Glomerular visceral epithelial cell (primary cell): ENCODE results near the gene OR7C1.
A peak's percentile ranks its signal among the peaks of the same experiment; 100 is the strongest.
"Not testable (repeated sequence)": the region's sequence is repeated elsewhere in the genome, so short reads cannot be mapped to it uniquely, and the experiment has no call there.

Experiments
- DNase-seq: peaks from one replicate; pipeline ENCODE4 v3.0.0-alpha.2; 2016; ENCODE audit errors: extremely low spot score

Gene OR7C1

DNA sequence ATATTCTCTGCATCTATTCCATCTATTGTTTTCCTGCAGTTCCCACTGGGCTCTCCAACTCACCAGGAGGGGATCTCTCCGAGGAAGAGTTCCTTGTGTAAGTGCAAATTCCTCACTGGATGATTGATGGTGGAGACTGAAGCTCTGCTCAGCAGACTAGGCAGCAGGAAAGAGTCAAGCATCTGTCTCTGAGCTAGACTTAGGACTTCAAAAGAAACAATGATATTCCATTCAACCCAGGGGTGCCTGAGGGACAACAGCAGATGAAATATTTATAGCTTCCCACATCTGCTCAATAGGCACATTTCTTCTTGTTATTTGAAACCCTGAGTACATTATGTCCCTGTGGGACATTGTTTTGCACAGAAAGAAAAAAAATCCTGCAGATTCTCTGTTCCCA is at the start of gene OR7C1, which contains the start of gene OR7A5:
Gene OR7C1, minus strand, starts transcription at position 175 of the 400 bp plus-strand sequence. CDS start 35,049 bp downstream, outside the sequence.
Gene OR7A5, minus strand, starts transcription at position 175 of the 400 bp plus-strand sequence. CDS start 6,944 bp downstream, outside the sequence.
- no peak for DNase-seq

GRCh38 chr19:14871619-14872230 is 36.7 kb upstream of the OR7C1 start:
- no peak for DNase-seq

- DNase-seq, result no peak
These were observed 33.5 kb upstream of the OR7C1 start for GRCh38 chr19:14868497-14868896.

GRCh38 chr19:14848822-14849221 is 13.8 kb upstream of the OR7C1 start, which contains the start of gene OR7A10:
Gene OR7A10 (minus strand): TSS chr19:14848922. CDS start chr19:14841877, 7,045 bp downstream.
- no peak for DNase-seq

- DNase-seq, result no peak
These were observed 8.6 kb upstream of the OR7C1 start for GRCh38 chr19:14843578-14843977.

DNA sequence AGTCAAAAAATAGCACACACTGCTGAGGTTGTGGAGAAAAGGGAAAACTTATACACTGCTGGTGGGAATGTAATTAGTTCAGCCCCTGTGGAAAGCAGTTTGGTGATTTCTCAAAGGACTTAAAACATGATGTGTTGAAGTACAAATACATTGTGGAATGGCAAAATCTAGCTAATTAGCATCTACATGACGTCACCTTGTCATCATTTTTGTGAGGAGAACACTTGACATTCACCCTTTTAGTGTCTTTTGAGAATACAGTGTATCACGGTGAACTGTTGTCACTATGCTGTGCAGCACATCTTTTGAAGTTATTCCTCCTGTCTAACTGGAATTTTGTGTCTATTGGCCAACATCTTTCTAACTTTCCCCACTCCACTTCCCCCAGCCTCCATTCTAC is 8.2 kb upstream of the OR7C1 start:
- DNase-seq, result no peak

- DNase-seq, result no peak
These were observed 5.2 kb upstream of the OR7C1 start for GRCh38 chr19:14840206-14840605.

DNA sequence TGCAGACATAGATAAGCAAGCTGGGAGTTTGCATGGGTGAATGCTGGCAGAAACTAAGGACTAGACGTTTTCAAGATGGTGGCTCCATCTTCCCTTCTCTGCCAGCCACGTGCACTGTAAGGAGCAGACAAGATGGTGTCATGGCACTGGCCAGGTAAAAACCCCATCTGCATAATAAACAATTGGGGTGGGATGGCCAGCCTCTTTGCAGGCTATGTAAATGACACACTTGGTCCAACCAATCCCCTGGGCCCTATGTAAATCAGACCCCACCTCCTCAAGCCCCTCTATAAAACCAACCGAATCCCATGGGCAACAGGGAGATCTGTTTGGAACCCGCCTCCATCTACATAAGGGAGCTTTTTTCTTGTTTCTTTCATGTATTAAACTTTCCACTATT is 2.4 kb upstream of the OR7C1 start:
- no peak for DNase-seq

GRCh38 chr19:14830702-14831101 is 4.3 kb downstream of the OR7C1 start:
- peak; percentile 3 for DNase-seq

- no peak for DNase-seq
These were observed 9.0 kb downstream of the OR7C1 start for GRCh38 chr19:14826006-14826405.

DNA sequence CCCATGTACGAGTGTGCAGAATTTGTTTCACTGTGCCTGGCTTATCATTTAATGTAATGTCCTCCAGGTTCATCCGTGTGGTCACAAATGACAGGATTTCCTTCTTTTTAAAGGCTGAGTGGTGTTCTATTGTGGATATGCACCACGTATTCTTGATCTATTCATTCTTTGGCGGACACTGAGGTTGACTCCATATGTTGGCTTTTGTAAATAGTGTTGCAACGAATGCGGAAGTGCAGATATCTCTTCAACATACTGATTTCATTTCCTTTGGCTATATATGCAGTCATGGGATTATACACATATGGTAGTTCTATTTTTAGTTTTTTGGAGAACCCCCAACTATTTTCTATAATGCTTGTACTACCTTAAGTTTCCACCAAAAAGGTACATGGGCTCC is 13.0 kb downstream of the OR7C1 start:
- no peak for DNase-seq

GRCh38 chr19:14818588-14818987 is 16.4 kb downstream of the OR7C1 start:
- DNase-seq, result no peak

- no peak for DNase-seq
These were observed 17.9 kb downstream of the OR7C1 start for GRCh38 chr19:14817052-14817451.

- no peak for DNase-seq
These were observed 19.9 kb downstream of the OR7C1 start for GRCh38 chr19:14814982-14815652.

- no peak for DNase-seq
These were observed 25.5 kb downstream of the OR7C1 start for GRCh38 chr19:14809272-14810057.

DNA sequence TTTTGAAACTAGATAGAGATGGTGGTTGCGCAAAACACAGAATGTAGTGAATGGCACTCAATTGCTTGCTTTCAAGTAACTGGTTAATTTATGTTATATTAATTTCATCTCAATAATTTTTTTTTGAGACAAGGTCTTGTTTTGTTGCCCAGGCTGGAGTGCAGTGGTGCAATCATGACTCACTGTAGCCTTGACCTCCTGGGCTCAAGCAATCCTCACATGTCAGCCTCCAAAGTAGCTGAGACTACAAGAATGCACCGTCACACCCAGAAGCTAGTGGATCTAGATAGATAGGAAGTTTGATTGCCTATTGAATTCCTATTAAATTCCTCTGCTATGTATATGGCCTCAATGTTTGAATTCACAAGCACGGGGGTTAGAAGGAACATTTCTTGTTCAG is 30.2 kb downstream of the OR7C1 start:
- DNase-seq, result no peak

- no peak for DNase-seq
These were observed 36.2 kb downstream of the OR7C1 start for GRCh38 chr19:14798760-14799159.

GRCh38 chr19:14796021-14796420 is 39.0 kb downstream of the OR7C1 start:
- DNase-seq, result no peak

GRCh38 chr19:14795078-14795721 is 39.8 kb downstream of the OR7C1 start:
- no peak for DNase-seq

DNA sequence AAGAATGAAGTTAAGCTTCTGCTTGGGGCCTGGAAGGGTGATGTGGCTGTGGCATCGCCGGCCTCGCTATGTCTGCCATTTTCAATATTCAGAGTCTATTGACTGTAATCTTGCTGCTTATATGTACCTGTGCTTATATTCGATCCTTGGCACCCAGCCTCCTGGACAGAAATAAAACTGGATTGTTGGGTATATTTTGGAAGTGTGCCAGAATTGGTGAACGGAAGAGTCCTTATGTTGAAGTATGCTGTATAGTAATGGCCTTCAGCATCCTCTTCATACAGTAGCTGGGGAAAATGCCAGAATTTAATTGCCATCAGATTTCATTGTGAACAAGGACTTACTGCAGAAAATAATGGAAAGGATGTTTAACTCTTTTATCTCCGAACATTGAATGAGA is 42.7 kb downstream of the OR7C1 start:
- DNase-seq, result not testable (repeated sequence)

DNA sequence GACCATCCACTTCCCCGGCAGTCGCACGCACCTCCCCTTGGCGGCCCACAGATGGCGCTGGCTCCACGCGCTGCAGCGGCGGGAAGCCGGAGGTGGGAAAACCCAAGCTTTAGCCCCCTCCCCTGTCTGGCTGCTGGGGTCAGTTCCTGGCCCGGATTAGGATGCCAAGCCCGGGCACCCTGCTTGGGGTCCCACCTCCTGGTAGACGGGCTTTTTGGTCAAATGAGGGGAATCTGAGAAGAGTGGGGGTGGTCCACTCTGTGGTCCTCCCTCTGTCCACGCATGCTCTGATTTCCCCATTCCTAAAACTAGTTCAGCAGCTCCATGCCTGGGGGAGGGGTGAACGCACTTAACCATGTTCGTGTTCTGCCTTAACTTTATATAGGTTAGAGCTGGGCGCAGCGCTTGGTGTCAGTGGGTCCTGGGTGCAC is 48.5 kb downstream of the OR7C1 start:
- no peak for DNase-seq
